Activated T-helper 1 cell treated with Interleukin-2 at 50 U/mL for 16 hours (primary cell): ENCODE results near the gene EIPR1.
"Not testable (repeated sequence)": the region's sequence is repeated elsewhere in the genome, so short reads cannot be mapped to it uniquely, and the experiment has no call there.

Source experiments
- DNase-seq: peaks from one replicate; pipeline ENCODE4 v3.0.0-alpha.2; 2020; ENCODE audit warnings: low read depth

Gene EIPR1

GRCh38 chr2:3287896-3288295 is 89.7 kb downstream of the EIPR1 start:
- no peak for DNase-seq

- DNase-seq, result not testable (repeated sequence)
Observed at GRCh38 chr2:3286646-3287036, 91.0 kb downstream of the EIPR1 start.

- DNase-seq, result no peak
Observed at GRCh38 chr2:3285901-3286645, 91.5 kb downstream of the EIPR1 start.

GRCh38 chr2:3284657-3285630 is 92.7 kb downstream of the EIPR1 start:
- no peak for DNase-seq

- not testable (repeated sequence) for DNase-seq
Observed at GRCh38 chr2:3283876-3284656, 93.6 kb downstream of the EIPR1 start.

- DNase-seq, result no peak
Observed at GRCh38 chr2:3283206-3283605, 94.4 kb downstream of the EIPR1 start.

GRCh38 chr2:3282056-3282998 is 95.3 kb downstream of the EIPR1 start:
- no peak for DNase-seq

- no peak for DNase-seq
Observed at GRCh38 chr2:3280683-3281520, 96.7 kb downstream of the EIPR1 start.

- DNase-seq, result no peak
Observed at GRCh38 chr2:3280197-3280596, 97.4 kb downstream of the EIPR1 start.

- DNase-seq, result no peak
Observed at GRCh38 chr2:3279236-3279960, 98.2 kb downstream of the EIPR1 start.

GRCh38 chr2:3278521-3279218 is 98.9 kb downstream of the EIPR1 start:
- no peak for DNase-seq

GRCh38 chr2:3277748-3278520 is 99.7 kb downstream of the EIPR1 start:
- DNase-seq, result no peak

GRCh38 chr2:3277050-3277747 is 100.4 kb downstream of the EIPR1 start:
- no peak for DNase-seq

- no peak for DNase-seq
Observed at GRCh38 chr2:3272761-3273160, 104.9 kb downstream of the EIPR1 start.

- DNase-seq, result no peak
Observed at GRCh38 chr2:3270095-3270478, 107.5 kb downstream of the EIPR1 start.

GRCh38 chr2:3269425-3270094 is 108.1 kb downstream of the EIPR1 start:
- DNase-seq, result no peak

GRCh38 chr2:3268705-3269029 is 109.0 kb downstream of the EIPR1 start:
- no peak for DNase-seq
